GM04504 (cell line): Measurements from ENCODE around the gene ADAMTS19.

Experiments used
- DNase-seq: peaks from one replicate; pipeline ENCODE4 v3.0.0-alpha.2; 2012; ENCODE audit warnings: low read depth

The ADAMTS19 gene

DNA sequence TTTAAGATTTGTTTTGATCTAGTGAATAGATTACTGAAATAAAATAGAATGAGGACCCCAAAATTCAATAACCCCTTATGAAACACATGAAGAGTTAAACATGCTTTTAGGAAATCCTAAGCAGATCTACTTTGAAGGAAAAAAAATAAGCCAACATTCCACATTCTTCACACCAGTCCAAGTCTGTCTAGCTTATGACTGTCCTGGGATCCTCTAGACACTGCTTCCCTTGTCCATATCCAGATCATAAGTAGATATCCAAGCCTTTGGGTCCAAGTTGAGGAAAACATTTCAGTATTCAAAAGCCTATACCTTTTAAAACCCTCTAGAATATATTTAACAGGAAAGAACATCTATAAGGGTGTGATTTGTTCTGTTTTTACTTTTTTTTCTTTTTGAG is 228.9 kb downstream of the ADAMTS19 start:
- DNase-seq: no peak

GRCh38 chr5:129691220-129691619 is 231.1 kb downstream of the ADAMTS19 start:
- DNase-seq: no peak

- no peak for DNase-seq
Measured at GRCh38 chr5:129696636-129697035, 236.5 kb downstream of the ADAMTS19 start.

DNA sequence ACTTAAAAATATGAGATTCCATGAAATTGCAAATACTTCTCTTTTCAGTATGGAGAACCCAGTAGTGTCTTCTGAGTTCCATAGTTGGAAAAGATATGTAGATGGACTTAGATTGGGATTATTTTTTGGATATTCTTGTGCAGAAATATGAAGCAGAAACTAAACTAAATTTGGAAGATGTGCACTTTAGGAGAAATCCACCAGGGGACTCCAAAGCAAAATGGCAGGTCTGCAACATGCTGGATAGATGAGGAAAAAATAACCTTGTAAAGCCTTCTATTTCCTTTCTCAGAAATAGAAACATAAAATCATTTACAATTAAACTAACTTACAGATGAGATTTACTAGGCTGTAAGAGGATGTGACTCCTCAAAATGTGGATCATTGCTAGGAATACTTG is 238.6 kb downstream of the ADAMTS19 start:
- no peak for DNase-seq

- no peak for DNase-seq
Measured at GRCh38 chr5:129716235-129716634, 256.1 kb downstream of the ADAMTS19 start.

GRCh38 chr5:129716651-129717050 is 256.6 kb downstream of the ADAMTS19 start:
- no peak for DNase-seq

DNA sequence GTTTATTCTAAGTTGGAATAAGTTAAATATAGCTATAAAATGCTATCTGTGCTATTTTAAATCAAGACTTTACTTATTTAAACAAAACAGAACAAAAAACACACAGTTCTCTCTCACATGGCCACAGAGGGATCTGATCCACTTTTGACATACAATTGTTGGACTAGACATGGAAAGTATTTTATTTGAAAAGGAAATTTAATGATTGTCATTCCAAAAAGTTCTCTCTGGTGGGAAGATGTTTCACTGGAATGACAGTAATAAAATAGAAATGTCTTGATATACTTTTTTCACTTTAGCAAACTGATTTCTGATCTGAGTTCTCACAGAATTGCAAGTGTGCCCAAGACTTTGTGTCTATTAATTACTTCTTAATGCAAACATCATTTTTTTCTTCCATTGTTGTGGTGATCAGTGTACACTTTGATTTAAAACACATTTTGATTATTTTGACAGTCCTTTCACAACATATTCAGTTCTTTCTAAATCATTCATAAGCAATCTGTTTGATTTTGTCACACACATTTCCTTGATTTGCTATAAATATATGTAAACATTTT is 257.7 kb downstream of the ADAMTS19 start:
- DNase-seq: no peak

GRCh38 chr5:129718471-129719090 is 258.5 kb downstream of the ADAMTS19 start:
- no peak for DNase-seq

GRCh38 chr5:129724222-129724621 is 264.1 kb downstream of the ADAMTS19 start:
- DNase-seq: no peak

- no peak for DNase-seq
Measured at GRCh38 chr5:129724647-129725046, 264.5 kb downstream of the ADAMTS19 start.

DNA sequence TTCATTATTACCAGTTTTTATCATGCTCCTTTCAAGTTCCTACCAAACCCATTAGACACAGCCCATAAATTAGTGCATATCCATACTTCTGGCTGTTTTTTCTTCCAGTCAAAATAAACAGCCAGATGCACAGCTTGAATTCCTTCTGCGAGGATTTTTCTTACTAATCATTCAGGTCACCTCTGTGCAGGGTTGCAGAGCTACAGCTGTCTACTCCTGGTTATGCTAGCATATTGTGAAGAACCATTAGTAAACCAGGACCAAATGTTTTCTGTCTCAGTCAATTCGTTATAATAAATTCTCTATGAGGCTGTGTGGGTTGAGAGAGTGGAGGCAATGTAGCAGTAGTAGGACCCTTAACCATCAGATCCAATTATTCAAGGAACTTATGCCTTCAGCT is 279.7 kb downstream of the ADAMTS19 start:
- DNase-seq: no peak

DNA sequence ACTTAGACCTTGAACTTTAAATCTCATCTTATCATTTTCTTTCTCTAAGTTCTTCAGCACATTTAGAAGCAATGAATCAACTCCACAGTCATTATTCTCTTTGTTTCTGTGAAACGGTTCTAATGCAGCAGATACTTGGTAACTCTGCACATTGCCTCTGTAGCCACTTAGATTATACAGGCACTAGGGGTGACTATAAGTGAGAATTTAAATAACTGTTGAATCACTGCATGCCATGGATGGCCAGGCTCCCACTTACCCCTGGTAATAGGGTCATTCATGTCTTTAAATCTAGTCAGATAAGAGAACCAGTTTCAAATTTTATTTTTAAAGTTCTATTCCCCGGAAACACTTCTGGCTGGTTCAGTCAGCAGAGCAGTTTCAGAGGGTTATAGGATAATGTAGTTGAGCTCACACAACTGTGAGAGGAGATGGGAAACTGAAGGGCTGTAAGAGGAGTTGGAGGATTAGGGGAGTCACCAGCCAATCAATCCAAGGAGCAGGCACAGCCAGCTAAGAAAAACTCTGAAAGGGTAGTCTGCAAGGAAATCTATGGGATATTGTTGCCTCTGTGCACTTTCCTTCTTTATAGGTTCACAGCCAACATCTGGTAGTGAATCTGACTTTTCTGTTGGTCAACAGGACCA is 283.6 kb downstream of the ADAMTS19 start:
- DNase-seq: no peak

- no peak for DNase-seq
Measured at GRCh38 chr5:129745997-129746396, 285.9 kb downstream of the ADAMTS19 start.

DNA sequence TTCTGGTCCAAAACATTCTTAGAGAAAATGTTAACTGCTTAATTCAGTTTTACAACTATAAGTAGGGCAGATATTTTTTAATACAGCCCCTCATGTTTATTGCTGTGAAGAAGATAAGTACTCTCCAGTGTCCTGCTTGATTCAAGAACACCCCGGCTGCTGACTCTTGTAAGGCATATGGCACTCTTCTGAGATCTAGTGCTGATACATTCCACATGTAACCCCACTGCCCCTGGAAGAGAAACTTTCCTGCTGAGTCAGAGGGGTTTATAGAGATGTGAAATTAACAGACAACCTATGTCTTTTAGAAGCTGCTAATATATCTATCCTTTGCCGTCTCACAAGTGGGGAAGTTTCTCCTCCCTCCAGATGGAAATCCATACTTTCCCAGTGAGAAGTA is 286.8 kb downstream of the ADAMTS19 start:
- DNase-seq: no peak

GRCh38 chr5:129747572-129748407 is 287.7 kb downstream of the ADAMTS19 start, which contains the start of gene MINAR2:
Gene MINAR2, plus strand, starts transcription at chr5:129748094. Its CDS starts 97 bp downstream, at chr5:129748191.
- no peak for DNase-seq

GRCh38 chr5:129748913-129749880 is 289.1 kb downstream of the ADAMTS19 start:
- DNase-seq: no peak

DNA sequence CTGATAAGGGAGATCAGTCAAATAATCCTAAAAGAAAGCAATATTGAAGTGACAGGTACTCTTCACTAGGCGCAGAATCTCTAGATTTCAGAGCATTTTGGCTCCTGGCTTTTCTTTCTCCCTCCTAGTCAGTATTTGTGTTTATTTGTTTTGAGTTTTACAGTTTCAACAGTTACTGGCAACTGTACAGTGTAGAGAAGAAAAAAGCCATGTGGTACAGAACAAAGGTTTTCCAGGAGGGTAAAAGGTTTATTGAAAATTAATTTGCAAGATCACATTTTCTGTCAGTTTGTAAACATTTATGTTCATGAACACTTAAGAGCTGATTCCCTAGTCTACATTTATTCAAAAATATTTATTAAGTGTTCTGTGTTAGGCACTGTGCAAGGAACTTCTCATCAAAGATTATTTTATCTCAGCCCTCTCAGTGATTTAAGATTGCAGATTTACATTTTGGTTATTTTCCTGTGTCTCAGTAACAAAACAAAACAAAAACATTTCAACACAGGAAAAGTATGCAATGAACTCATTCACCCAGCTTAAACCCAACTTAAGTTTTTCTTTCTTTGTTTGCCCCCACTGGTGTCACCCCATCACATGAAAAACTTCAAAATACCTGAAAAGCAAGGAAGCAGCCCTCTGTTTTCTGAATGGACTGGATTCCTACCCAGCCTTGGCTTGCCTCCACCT is 300.7 kb downstream of the ADAMTS19 start:
- DNase-seq: no peak

DNA sequence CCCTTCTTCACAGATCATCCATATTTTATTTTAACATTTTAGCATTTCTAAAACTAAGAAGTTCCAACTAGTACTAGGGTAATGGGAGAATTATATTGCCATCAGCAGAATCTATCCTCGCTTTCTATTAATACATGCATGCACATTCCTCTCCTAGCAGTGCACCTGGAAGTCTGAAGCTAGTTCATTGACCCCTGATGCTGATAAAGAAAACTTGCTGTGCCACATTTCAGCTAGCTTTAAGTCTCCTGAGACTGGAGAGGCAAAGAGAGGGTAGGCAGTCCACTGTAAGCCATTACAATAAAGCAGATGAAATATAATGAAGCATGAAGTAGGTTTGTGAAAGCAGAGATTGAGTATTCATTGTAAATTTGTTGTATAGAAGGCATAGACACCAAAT is 303.6 kb downstream of the ADAMTS19 start:
- DNase-seq: no peak

- DNase-seq: no peak
Measured at GRCh38 chr5:129766798-129767197, 306.7 kb downstream of the ADAMTS19 start.

- DNase-seq: peak; percentile 76
Measured at GRCh38 chr5:129767927-129768380, 307.9 kb downstream of the ADAMTS19 start.

DNA sequence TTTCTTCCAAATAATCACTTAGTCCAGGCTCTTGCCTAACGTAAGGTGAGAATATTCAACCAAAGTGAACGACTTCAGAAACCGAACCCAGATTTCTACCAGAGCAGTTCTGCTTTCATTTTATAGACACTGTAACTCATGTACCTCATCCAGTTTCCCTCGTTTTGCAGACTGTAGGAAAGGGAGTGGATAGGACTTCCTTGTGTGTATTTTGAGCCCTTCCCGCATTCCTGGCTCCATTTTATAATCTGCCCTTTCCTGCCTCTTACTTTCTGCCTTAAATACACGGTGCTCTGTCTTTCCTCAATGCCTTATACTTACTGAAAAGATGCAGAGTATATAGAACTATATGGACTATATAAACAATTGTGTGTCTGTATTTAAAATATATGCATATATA is 308.6 kb downstream of the ADAMTS19 start:
- DNase-seq: no peak
